ENCODE data around the gene PRKN. TPM values are rescaled to one million over a fixed set of nuclear protein-coding genes. Genes with fewer than 3 reads are reported as not detected.

Gene PRKN
- total RNA-seq, 2 donors from 2014 or later: 15.7 to 19.3 TPM

- Histone ChIP-seq H3K27me3 (no peaks in the 10 kb centered on the region), H3K4me3 (no peak overlapping the region), H3K36me3 (no peaks in the 10 kb centered on the region), H3K27ac (no peak overlapping the region), H3K9me3 (no peaks in the 10 kb centered on the region), H3K4me1 (peaks cover 0 to 15% of the 10 kb centered on the region in 2 donors)
- no peak for TF ChIP-seq CTCF (IDR thresholded peaks at IDR 0.05)
- DNase-seq (ENCODE audit: low spot score): no peak
Observed at GRCh38 chr6:161954077-161954476, 773.5 kb downstream of the PRKN start.

GRCh38 chr6:161951126-161951525 is 776.4 kb downstream of the PRKN start:
- H3K9me3 ChIP-seq: no peaks in the 10 kb centered on the region
- H3K27ac ChIP-seq: peak overlapping the region in 1 of 2 donors; percentile 24
- TF ChIP-seq CTCF (IDR thresholded peaks at IDR 0.05): no peak

GRCh38 chr6:161949531-161949930 is 778.0 kb downstream of the PRKN start:
- Histone ChIP-seq H3K36me3 (no peaks in the 10 kb centered on the region), H3K4me1 (peaks cover 0 to 9% of the 10 kb centered on the region in 2 donors), H3K27ac (no peak overlapping the region), H3K27me3 (no peaks in the 10 kb centered on the region), H3K4me3 (no peak overlapping the region), H3K9me3 (no peaks in the 10 kb centered on the region)
- TF ChIP-seq CTCF (IDR thresholded peaks at IDR 0.05): no peak
- no peak for DNase-seq (ENCODE audit: low spot score)

More at GRCh38 chr6:161951126-161951525, 776.4 kb downstream of the PRKN start:
- no peaks in the 10 kb centered on the region for H3K27me3 ChIP-seq
- H3K4me3 ChIP-seq: no peak overlapping the region
- no peak for DNase-seq (ENCODE audit: low spot score)
- no peaks in the 10 kb centered on the region for H3K36me3 ChIP-seq
- peaks cover 0 to 15% of the 10 kb centered on the region in 2 donors for H3K4me1 ChIP-seq

- DNase-seq (ENCODE audit: low spot score): no peak
- Histone ChIP-seq H3K36me3 (no peaks in the 10 kb centered on the region), H3K27me3 (no peaks in the 10 kb centered on the region), H3K4me1 (peaks cover 0 to 7% of the 10 kb centered on the region in 2 donors), H3K27ac (no peak overlapping the region), H3K4me3 (no peak overlapping the region), H3K9me3 (no peaks in the 10 kb centered on the region)
- no peak for TF ChIP-seq CTCF (IDR thresholded peaks at IDR 0.05)
Observed at GRCh38 chr6:161948462-161948861, 779.1 kb downstream of the PRKN start.

GRCh38 chr6:161947371-161947770 is 780.2 kb downstream of the PRKN start:
- Histone ChIP-seq H3K27me3 (no peaks in the 10 kb centered on the region), H3K27ac (no peak overlapping the region), H3K4me1 (peaks cover 0 to 7% of the 10 kb centered on the region in 2 donors), H3K36me3 (no peaks in the 10 kb centered on the region), H3K4me3 (no peak overlapping the region), H3K9me3 (no peaks in the 10 kb centered on the region)
- no peak for TF ChIP-seq CTCF (IDR thresholded peaks at IDR 0.05)
- no peak for DNase-seq (ENCODE audit: low spot score)

GRCh38 chr6:161946461-161946860 is 781.1 kb downstream of the PRKN start:
- TF ChIP-seq CTCF (IDR thresholded peaks at IDR 0.05): no peak
- no peaks in the 10 kb centered on the region for H3K36me3 ChIP-seq
- peaks cover 0 to 6% of the 10 kb centered on the region in 2 donors for H3K4me1 ChIP-seq
- no peaks in the 10 kb centered on the region for H3K27me3 ChIP-seq
- H3K9me3 ChIP-seq: no peaks in the 10 kb centered on the region
- DNase-seq (ENCODE audit: low spot score): no peak
- H3K4me3 ChIP-seq: no peak overlapping the region
- H3K27ac ChIP-seq: no peak overlapping the region
